ENCODE measurements around the gene GINS2. TPM values are rescaled to one million over a fixed set of nuclear protein-coding genes. Genes with fewer than 3 reads are reported as not detected.

The GINS2 gene
- total RNA-seq, 1 experiment from 2014 or later, result 53.3 TPM

DNA sequence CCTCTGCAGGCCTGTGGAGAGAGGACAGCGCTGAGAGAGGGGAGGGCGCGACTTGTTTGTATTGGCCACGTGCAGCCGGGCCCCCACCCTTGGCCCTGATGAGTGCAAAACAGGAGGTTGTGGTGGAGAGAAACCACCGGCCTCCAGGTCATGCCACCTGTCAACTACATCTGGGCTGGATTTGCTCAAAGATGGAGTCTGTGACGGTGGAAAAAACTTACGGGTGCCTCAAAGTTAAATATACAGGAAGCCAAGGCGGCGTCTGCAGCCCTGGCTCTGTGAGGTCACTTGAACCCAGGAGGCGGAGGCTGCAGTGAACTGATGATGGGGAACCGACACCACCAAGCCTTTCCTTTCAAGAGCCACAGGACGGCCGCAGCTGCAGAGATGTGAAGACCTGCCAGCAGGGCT is 46.5 kb upstream of the GINS2 start:
- no peaks in the 10 kb centered on the region for H3K4me1 ChIP-seq (ENCODE audit: control insufficient read depth in 1 of 2, insufficient read depth in 2 of 2, low read length in 2 of 2)
- no peaks in the 10 kb centered on the region; the same call in 1 of the 2 replicates for H3K79me2 ChIP-seq (ENCODE audit: insufficient read depth, low read length)
- no peaks in the 10 kb centered on the region; a peak in 1 of 4 replicates for H3K36me3 ChIP-seq (ENCODE audit: control insufficient read depth in 1 of 2, insufficient read depth in 2 of 2, low read length in 2 of 2)
- POLR2A ChIA-PET, result no interaction called here
- H3K9me2 ChIP-seq (ENCODE audit: insufficient read depth), result no peaks in the 10 kb centered on the region
- no peak overlapping the region for H3K9ac ChIP-seq (ENCODE audit: low read length)
- DNase-seq (ENCODE audit: low read depth, low spot score), result no peak
- no peak for ATAC-seq
- no TSS peak for BruUV-seq (replicated peaks)
- no peak overlapping the region for H3K27ac ChIP-seq (ENCODE audit: low read depth, low read length)
- no peaks in the 10 kb centered on the region for H3K9me3 ChIP-seq (ENCODE audit: control insufficient read depth in 1 of 2, insufficient read depth in 1 of 2, low read depth in 1 of 2, low read length in 2 of 2)
- no peaks in the 10 kb centered on the region for H3K27me3 ChIP-seq (ENCODE audit: insufficient read depth, low read length)
- intact Hi-C loops (cut with micrococcal nuclease), result no loop called here
- no peaks in the 10 kb centered on the region for H4K20me1 ChIP-seq (ENCODE audit: insufficient read depth)
- TF ChIP-seq YY1 (IDR thresholded peaks at IDR 0.05; ENCODE audit: extremely low read depth, insufficient replicate concordance, low read depth, low read length), result no peak
- TF ChIP-seq ATF3 (IDR thresholded peaks at IDR 0.05), result no peak
- no peak for TF ChIP-seq ELF1 (IDR thresholded peaks at IDR 0.05; ENCODE audit: borderline replicate concordance, low read depth)
- no peak for TF ChIP-seq CBX3 (IDR thresholded peaks at IDR 0.05; ENCODE audit: low read depth)
- TF ChIP-seq RAD21 (IDR thresholded peaks at IDR 0.05; ENCODE audit: low read depth), result no peak
- TF ChIP-seq POLR2AphosphoS5 (IDR thresholded peaks at IDR 0.05; ENCODE audit: low read depth, low read length), result no peak
- no peak for TF ChIP-seq SRF (IDR thresholded peaks at IDR 0.05; ENCODE audit: low read depth)
- no peak for TF ChIP-seq FOSL1 (IDR thresholded peaks at IDR 0.05; ENCODE audit: low read depth)
- TF ChIP-seq SP1 (IDR thresholded peaks at IDR 0.05; ENCODE audit: low read depth), result no peak
- TF ChIP-seq CEBPB (IDR thresholded peaks at IDR 0.05; ENCODE audit: low read depth), result no peak
- TF ChIP-seq SIN3A (IDR thresholded peaks at IDR 0.05; ENCODE audit: low read depth), result no peak
- no peak for TF ChIP-seq JUND (IDR thresholded peaks at IDR 0.05)
- TF ChIP-seq, protein P1, sequence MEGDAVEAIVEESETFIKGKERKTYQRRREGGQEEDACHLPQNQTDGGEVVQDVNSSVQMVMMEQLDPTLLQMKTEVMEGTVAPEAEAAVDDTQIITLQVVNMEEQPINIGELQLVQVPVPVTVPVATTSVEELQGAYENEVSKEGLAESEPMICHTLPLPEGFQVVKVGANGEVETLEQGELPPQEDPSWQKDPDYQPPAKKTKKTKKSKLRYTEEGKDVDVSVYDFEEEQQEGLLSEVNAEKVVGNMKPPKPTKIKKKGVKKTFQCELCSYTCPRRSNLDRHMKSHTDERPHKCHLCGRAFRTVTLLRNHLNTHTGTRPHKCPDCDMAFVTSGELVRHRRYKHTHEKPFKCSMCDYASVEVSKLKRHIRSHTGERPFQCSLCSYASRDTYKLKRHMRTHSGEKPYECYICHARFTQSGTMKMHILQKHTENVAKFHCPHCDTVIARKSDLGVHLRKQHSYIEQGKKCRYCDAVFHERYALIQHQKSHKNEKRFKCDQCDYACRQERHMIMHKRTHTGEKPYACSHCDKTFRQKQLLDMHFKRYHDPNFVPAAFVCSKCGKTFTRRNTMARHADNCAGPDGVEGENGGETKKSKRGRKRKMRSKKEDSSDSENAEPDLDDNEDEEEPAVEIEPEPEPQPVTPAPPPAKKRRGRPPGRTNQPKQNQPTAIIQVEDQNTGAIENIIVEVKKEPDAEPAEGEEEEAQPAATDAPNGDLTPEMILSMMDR (IDR thresholded peaks at IDR 0.05 in 2 of 3, conservative IDR thresholded peaks at IDR 0.05 in 1 of 3; ENCODE audit: borderline replicate concordance in 1 of 3, insufficient read depth in 1 of 3, low read depth in 2 of 3, low read length in 2 of 3), result no peak
- no peak for TF ChIP-seq ZNF274 (IDR thresholded peaks at IDR 0.05; ENCODE audit: low read depth, low read length)
- H2AFZ ChIP-seq (ENCODE audit: low read depth, low read length, poor library complexity, severe bottlenecking), result no peak overlapping the region
- H3K4me3 ChIP-seq (replicated peaks in 1 of 2; ENCODE audit: low read depth in 1 of 2, low read length in 2 of 2), result no peak overlapping the region
- CTCF ChIA-PET, result no interaction called here
- RAD21 ChIA-PET (ENCODE audit: low non-redundant PET in 1 of 2, low total read pairs in 2 of 2, uncharacterized antibody in 2 of 2, unreplicated experiment in 2 of 2), result no interaction called here
- no peak overlapping the region for H3K4me2 ChIP-seq (ENCODE audit: low read length)
